Right renal cortex interstitium (tissue), 3 donors: Measurements from ENCODE around the gene PPM1N. TPM values are rescaled to one million over a fixed set of nuclear protein-coding genes. Genes with fewer than 3 reads are reported as not detected.

Experiments
- DNase-seq, 3 donors: peaks; one replicate each; pipeline ENCODE4 v3.0.0-alpha.2; 2013; ENCODE audit warnings: low read depth in 3 of 3, low spot score in 2 of 3
- polyA plus RNA-seq, 3 donors: library from polyadenylated mRNA; unstranded; fragments of 120-200 nt; gene quantifications; one replicate each; pipeline ENCODE4 v1.2.1, GENCODE V29; 2013; ENCODE audit not compliant: insufficient read length in 3 of 3

PPM1N gene
- polyA plus RNA-seq, 3 donors = 0.17 to 0.24 TPM; not detected in 1

DNA sequence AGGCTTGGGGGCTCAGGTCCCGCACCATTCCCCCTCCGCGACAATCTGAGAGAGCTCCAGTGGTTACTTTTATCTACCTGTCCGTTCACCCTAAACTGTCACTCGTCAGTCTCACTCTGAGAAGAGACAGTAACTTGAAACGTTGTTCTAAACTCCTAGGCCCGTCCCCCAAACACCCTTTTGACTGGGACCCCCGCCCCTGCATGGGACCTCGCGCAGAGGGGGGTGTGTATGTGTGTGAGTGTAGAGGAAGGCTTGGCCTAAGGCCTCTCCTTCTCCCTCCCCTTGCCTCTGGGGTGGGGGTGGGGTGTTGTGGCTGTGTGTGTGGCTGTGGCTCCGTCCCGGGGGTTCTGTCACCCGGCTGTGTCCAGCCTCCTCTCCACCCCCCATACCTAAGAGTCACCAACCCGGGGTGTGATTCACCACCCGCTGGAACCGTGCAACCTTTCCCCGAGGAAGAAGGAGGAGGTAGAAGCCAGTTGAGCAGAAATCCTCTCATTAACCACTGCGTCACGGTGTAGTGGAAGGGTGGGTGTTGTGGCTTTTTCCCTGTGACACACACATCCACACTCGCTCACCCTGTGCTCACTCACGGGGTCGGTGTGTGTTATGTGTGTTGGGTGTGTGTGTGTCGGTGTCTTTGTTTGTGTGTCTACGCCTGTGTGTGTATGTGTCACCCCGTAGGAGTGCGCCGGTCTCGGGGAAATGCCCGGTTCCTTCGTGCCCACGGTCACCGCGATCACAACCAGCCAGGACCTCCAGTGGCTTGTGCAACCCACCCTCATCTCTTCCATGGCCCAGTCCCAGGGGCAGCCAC, 28.1 kb upstream of the PPM1N start:
- no peak for DNase-seq

DNA sequence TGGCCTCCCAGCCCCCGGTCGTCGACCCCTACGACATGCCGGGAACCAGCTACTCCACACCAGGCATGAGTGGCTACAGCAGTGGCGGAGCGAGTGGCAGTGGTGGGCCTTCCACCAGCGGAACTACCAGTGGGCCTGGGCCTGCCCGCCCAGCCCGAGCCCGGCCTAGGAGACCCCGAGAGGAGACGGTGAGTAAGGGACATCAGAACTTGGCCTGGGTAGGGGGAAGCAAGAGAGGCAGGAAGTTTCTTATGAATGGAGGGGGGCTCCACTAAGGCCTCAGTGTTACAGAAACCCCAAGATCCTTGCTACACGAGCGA, 27.5 kb upstream of the PPM1N start:
- DNase-seq = no peak

- DNase-seq = no peak
These were observed 26.9 kb upstream of the PPM1N start for GRCh38 chr19:45471111-45471930.

DNA sequence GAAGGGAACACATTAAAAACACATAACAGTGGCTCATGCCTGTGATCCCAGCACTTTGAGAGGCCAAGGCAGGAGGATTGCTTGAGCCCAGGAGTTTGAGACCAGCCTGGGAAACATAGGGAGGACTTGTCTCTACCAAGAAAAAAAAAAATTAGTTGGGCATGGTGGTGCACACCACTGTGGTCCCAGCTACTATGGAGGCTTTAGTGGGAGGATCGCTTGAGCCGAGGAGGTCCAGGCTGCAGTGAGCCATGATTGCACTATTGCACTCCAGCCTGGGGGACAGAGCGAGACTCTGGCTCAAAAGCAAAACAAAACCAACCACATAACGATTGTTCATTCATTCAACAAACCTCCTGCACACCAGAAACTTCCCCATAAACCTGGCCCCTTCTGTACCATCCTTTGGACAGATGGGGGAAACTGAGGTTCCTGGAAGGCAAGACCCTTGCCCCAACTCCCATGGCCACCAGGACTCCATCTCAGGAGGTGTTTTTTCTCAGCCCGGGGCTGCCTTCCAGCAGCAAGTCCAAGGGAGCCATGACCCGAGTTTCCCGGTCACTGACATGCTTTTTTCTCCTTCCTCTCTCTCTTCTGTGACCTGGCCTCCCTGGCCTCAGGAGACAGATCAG, 26.2 kb upstream of the PPM1N start:
- no peak for DNase-seq

GRCh38 chr19:45472563-45473366, 25.5 kb upstream of the PPM1N start:
- no peak for DNase-seq

- DNase-seq = no peak
These were observed 24.9 kb upstream of the PPM1N start for GRCh38 chr19:45473367-45473681.

- no peak for DNase-seq
These were observed 24.3 kb upstream of the PPM1N start for GRCh38 chr19:45473682-45474605.

DNA sequence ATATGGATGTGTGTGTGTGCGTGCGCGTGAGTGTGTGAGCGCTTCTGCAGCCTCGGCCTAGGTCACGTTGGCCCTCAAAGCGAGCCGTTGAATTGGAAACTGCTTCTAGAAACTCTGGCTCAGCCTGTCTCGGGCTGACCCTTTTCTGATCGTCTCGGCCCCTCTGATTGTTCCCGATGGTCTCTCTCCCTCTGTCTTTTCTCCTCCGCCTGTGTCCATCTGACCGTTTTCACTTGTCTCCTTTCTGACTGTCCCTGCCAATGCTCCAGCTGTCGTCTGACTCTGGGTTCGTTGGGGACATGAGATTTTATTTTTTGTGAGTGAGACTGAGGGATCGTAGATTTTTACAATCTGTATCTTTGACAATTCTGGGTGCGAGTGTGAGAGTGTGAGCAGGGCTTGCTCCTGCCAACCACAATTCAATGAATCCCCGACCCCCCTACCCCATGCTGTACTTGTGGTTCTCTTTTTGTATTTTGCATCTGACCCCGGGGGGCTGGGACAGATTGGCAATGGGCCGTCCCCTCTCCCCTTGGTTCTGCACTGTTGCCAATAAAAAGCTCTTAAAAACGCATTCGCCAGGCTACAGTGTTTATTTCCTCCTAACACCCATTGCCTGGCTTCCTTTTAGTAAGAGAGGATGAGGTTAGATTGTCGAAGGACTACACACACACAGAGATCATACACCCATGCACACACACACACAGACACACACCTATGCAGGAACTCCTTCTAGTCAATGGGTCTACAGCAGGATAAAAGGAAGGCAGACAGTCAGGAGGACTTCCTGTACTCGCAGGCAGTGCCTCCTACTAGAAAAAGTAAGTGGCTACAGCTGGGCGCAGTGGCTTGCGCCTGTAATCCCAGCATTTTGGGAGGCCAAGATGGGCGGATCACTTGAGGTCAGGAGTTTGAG, 23.4 kb upstream of the PPM1N start:
- DNase-seq = no peak

DNA sequence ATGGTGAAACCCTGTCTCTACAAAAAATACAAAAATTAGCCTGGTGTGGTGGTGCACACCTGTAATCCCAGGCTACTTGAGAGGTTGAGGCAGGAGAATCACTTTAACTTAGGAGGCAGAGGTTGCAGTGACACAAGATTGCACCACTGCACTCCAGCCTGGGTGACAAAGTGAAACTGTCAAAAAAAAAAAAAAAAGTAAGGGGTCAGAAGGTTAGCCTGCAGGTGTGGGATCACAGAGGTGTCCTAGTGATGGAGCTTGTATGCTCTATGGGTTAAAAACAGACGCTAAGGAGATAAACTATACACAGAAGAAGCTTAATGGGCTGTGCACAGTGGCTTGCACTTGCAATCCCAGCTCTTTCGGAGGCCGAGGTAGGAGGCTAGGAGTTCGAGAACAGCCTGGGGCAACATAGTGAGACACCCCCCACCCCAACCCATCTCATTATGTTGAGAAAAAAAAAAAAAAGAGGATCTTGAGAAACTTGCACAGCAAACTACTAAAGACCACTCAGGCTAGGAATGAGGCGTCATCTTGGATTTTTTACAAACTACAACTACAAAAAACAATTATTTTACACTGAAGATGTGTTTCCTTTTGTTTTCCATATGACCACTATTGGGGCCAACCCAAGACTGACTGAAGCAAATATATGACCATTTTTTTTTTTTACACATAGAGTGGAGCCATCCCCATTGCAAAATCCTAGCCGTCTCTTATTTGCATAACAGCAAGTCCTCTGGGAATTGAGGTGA, 22.5 kb upstream of the PPM1N start:
- no peak for DNase-seq

DNA sequence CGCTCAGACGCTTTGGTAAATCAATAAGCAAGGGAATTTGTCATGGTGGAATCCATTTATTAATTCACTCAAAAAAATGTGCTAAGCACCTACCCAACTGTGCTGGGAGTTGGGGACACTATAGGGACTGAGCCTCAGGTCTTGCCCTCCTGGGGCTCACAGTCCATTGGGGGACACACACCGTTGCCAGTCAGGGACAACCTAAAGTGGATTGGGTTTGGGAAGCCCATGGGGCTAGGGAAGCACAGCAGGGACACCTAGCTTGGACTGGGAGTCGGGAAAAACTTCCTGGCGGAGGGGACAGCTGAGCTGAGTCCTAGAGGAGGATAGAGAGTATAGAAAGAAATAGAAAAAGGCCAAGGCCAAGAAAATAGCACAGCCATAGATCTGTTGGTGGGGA, 21.9 kb upstream of the PPM1N start:
- DNase-seq = no peak

- no peak for DNase-seq
These were observed 21.1 kb upstream of the PPM1N start for GRCh38 chr19:45477186-45477585.

DNA sequence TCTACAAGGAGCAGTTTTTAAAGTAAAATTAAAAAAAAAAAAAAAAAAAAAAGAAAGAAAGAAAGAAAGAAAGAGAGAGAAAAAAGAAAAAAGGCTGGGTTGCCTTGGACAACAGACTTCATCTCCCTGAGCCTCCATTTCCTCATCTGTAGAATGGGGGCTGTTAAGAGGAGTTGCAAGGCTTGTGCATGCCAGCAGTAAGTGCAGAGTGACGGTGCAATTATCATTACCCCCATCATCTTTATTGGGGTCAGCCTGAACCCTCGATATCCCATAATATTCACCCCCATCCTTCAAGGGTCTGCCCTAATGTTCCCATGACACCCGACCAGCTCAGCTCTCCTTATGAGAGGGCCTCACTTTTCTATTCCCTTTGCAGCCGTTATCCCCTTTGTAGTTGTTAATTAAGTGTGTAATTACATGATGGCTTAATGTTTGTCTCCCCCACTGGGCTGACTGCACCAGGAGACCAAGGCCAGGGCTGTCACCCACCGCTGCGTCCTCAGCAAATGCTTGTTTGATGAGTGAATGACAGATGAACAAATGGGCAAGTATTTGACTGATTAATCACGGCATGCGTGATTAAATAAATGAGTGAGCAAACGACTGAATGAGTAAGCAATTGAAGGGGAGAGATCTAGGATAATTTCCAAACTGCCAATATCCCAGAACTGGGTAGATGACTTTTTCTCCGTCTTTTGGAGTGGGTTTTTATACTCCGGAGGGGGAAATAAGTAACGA, 20.4 kb upstream of the PPM1N start:
- DNase-seq = no peak

GRCh38 chr19:45478454-45479238, 19.6 kb upstream of the PPM1N start:
- peak in 2 of 3 donors; percentile 80 to 94 for DNase-seq

GRCh38 chr19:45483033-45483432, 15.2 kb upstream of the PPM1N start:
- no peak for DNase-seq

DNA sequence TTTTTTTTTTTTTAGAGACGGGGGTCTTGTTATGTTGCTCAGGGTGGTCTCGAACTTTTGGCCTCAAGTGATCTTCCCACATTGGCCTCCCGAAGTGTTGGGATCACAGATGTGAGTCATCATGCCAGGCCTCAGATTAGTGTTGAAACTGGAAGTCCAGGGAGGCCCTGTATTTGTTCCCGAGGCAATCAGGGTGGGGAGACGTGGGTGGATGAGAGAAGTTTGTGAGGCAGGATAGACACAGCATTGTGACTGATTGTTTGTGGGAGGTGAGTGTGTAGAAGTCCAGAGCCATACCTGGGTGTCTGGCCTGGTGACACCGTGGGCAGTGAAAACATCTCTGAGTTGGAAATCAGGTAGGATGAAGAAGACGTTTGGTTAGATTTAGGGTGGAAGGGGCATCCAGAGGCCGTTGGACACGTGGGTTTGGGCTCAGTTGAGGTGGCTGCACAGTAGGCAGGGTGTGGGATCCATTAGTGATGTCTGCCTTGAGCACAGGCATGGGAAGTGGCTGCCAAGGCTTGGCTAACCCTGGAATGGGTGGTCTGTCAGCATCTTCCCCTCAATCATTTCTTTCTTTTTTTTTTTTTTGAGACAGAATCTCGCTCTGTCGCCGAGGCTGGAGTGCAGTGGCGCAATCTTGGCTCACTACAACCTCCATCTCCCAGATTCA, 13.8 kb upstream of the PPM1N start:
- DNase-seq = no peak
